Endodermal cell (in vitro differentiated cells): ENCODE results near the gene RBKS. TPM values are rescaled to one million over a fixed set of nuclear protein-coding genes. Genes with fewer than 3 reads are reported as not detected.

Experiments used
- DNase-seq: peaks from one replicate; pipeline ENCODE4 v3.0.0-alpha.2; 2017
- H3K27ac ChIP-seq: 2 replicates; pipeline ENCODE4 v1.5.1; 2013; ENCODE audit warnings: mild to moderate bottlenecking, low read depth, low read length, moderate library complexity
- H3K27me3 ChIP-seq: 2 replicates; pipeline ENCODE4 v1.6.1; 2013; ENCODE audit warnings: mild to moderate bottlenecking, low read length, moderate library complexity; ENCODE audit not compliant: insufficient read depth, control insufficient read depth, poor library complexity, severe bottlenecking
- H3K36me3 ChIP-seq: 2 replicates; pipeline ENCODE4 v1.7.0; 2013; ENCODE audit warnings: mild to moderate bottlenecking, low read length, moderate library complexity; ENCODE audit not compliant: control insufficient read depth, insufficient read depth
- H3K4me1 ChIP-seq: one replicate; pipeline ENCODE4 v1.7.0; 2013; ENCODE audit warnings: low read length; ENCODE audit not compliant: control insufficient read depth, insufficient read depth
- H3K4me3 ChIP-seq: 2 replicates; pipeline ENCODE4 v1.5.1; 2013; ENCODE audit warnings: mild to moderate bottlenecking, low read length, moderate library complexity
- H3K9ac ChIP-seq: 2 replicates; pipeline ENCODE4 v1.6.1; 2013; ENCODE audit warnings: mild to moderate bottlenecking, low read length, moderate library complexity; ENCODE audit not compliant: poor library complexity, severe bottlenecking; ENCODE audit errors: extremely low read depth
- H3K9me3 ChIP-seq: 2 replicates; pipeline ENCODE4 v1.6.1; 2013; ENCODE audit warnings: mild to moderate bottlenecking, low read length, moderate library complexity; ENCODE audit not compliant: control insufficient read depth
- H3K27ac Mint-ChIP-seq: 2 replicates; pipeline ENCODE4 v1.8.0; 2020; ENCODE audit warnings: mixed read lengths
- H3K27me3 Mint-ChIP-seq: 2 replicates; pipeline ENCODE4 v1.8.0; 2021; ENCODE audit warnings: mild to moderate bottlenecking, mixed read lengths; ENCODE audit not compliant: insufficient read depth
- H3K36me3 Mint-ChIP-seq: 2 replicates; pipeline ENCODE4 v1.8.0; 2020; ENCODE audit warnings: low read depth, mixed read lengths
- H3K4me1 Mint-ChIP-seq: 2 replicates; pipeline ENCODE4 v1.8.0; 2020; ENCODE audit warnings: mixed read lengths
- H3K4me3 Mint-ChIP-seq: 2 replicates; pipeline ENCODE4 v1.8.0; 2020; ENCODE audit warnings: mild to moderate bottlenecking, moderate library complexity, mixed read lengths
- H3K9me3 Mint-ChIP-seq: 2 replicates; pipeline ENCODE4 v1.8.0; 2020; ENCODE audit warnings: mild to moderate bottlenecking, mixed read lengths
- WGBS, 2 experiments: methylation state at CpG; one replicate each; pipeline versions ENCODE4 v1.1.5 to v1.1.7; 2013; ENCODE audit warnings: missing lambda C conversion rate in 2 of 2, mixed read lengths in 1 of 2; ENCODE audit not compliant: insufficient coverage in 1 of 2, insufficient read length in 1 of 2; 5-methylcytosine and 5-hydroxymethylcytosine counted together
- total RNA-seq, 2 donors: library from RNA; stranded (reverse); fragmentation: NEBNext Ultra II Directional in 1 of 2; extraction: Animal tissue kit (Norgen Biotek cat#: 25700) in 1 of 2; gene quantifications; 2 replicates in 1 of 2; 3 replicates in 1 of 2; pipeline ENCODE4 v1.2.1, GENCODE V29; 2021
- TF ChIP-seq, protein P1 (sequence below): fragments of 200-600 bp; sonication (generic); conservative IDR thresholded peaks from 2 replicates; pipeline ENCODE4 v1.5.0; 2021; ENCODE audit warnings: antibody characterized with exemption, mild to moderate bottlenecking

The RBKS gene
- total RNA-seq, 2 donors from 2014 or later = 4.4 to 4.9 TPM

DNA sequence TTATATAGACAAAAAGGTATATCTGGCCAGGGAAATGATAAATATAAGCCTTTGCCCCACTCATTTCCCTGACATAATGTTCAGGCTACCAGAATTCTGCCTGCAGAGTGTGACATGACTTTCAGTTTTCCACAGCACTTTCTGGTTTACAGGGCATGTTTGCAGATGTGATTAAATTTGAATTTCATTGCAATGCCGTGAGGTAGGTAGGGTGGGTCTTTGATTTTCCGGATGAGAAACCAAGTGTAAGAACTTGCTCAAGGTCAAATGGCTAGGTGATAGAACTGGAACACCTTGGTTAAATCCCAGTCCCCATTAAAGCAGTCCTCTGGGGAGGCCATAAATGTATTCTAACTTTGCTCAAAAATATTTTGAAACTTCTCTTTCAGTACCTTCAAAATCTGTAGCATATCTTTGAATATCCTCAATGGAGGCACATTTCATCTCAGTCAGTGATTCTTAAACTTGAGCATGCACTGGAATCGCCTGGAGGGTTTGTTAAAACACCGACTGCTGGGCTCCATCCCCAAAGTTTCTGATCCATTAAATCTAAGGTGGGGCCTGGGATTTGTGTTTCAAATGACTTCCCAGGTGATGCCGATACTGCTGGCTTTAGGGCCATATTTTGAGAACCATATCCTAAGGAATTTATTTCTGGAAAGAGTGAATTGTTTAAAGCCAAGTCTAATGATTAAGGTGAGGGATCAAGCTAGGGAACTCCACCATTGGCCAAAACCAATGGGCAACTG, 83.7 kb downstream of the RBKS start:
- Histone ChIP-seq H3K9me3 (no peaks in the 10 kb centered on the region), H3K27ac (no peak overlapping the region), H3K9ac (no peak overlapping the region), H3K4me3 (no peak overlapping the region), H3K36me3 (no peaks in the 10 kb centered on the region), H3K4me1 (no peaks in the 10 kb centered on the region), H3K27me3 (peaks cover 5% of the 10 kb centered on the region)
- Mint-ChIP-seq H3K4me1 (no peaks in the 10 kb centered on the region), H3K36me3 (no peaks in the 10 kb centered on the region), H3K27ac (no peak overlapping the region), H3K4me3 (no peak overlapping the region), H3K9me3 (no peaks in the 10 kb centered on the region), H3K27me3 (peaks cover 3% of the 10 kb centered on the region)
- TF ChIP-seq, protein P1, sequence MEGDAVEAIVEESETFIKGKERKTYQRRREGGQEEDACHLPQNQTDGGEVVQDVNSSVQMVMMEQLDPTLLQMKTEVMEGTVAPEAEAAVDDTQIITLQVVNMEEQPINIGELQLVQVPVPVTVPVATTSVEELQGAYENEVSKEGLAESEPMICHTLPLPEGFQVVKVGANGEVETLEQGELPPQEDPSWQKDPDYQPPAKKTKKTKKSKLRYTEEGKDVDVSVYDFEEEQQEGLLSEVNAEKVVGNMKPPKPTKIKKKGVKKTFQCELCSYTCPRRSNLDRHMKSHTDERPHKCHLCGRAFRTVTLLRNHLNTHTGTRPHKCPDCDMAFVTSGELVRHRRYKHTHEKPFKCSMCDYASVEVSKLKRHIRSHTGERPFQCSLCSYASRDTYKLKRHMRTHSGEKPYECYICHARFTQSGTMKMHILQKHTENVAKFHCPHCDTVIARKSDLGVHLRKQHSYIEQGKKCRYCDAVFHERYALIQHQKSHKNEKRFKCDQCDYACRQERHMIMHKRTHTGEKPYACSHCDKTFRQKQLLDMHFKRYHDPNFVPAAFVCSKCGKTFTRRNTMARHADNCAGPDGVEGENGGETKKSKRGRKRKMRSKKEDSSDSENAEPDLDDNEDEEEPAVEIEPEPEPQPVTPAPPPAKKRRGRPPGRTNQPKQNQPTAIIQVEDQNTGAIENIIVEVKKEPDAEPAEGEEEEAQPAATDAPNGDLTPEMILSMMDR = no peak
- WGBS, 2 experiments = 93 to 97% methylated on average over 3 to 5 of the region's 5 CpGs
- no peak for DNase-seq

- H3K4me1 Mint-ChIP-seq = no peaks in the 10 kb centered on the region
- H3K27ac ChIP-seq = no peak overlapping the region
- no peaks in the 10 kb centered on the region for H3K4me1 ChIP-seq
- H3K9me3 ChIP-seq = no peaks in the 10 kb centered on the region
- WGBS, 2 experiments = 73 to 76% methylated on average over 1 to 3 of the region's 3 CpGs
- no peaks in the 10 kb centered on the region for H3K36me3 Mint-ChIP-seq
- H3K36me3 ChIP-seq = no peaks in the 10 kb centered on the region
- no peaks in the 10 kb centered on the region for H3K9me3 Mint-ChIP-seq
- H3K4me3 Mint-ChIP-seq = no peak overlapping the region
- no peaks in the 10 kb centered on the region for H3K27me3 Mint-ChIP-seq
- H3K4me3 ChIP-seq = no peak overlapping the region
- TF ChIP-seq, protein P1 = no peak
- H3K9ac ChIP-seq = no peak overlapping the region
- no peak overlapping the region for H3K27ac Mint-ChIP-seq
- no peaks in the 10 kb centered on the region for H3K27me3 ChIP-seq
- DNase-seq = no peak
These were observed 85.0 kb downstream of the RBKS start for GRCh38 chr2:27805180-27805579.

DNA sequence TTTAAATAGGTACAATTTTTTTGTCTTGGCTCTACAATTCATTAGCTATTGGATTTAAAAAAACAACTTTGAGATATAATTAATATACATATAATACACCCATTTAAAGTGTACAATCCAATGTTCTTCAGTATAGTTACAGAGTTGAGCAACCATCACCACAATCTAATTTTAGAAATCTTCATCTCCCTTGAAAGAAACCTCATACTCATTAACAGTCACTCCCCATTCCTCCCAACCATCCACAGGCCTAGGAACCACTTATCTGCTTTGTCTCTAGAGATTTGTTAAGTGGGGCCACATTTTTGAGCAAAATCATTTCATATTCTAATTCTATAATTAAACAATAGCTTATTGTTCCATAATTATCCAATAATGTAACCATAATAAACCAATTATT, 86.0 kb downstream of the RBKS start:
- Mint-ChIP-seq H3K4me3 (no peak overlapping the region), H3K36me3 (no peaks in the 10 kb centered on the region), H3K9me3 (no peaks in the 10 kb centered on the region), H3K27ac (no peak overlapping the region), H3K27me3 (no peaks in the 10 kb centered on the region), H3K4me1 (no peaks in the 10 kb centered on the region)
- DNase-seq = no peak
- TF ChIP-seq, protein P1 = no peak
- H3K9me3 ChIP-seq = no peaks in the 10 kb centered on the region
- H3K36me3 ChIP-seq = no peaks in the 10 kb centered on the region
- H3K27me3 ChIP-seq = no peaks in the 10 kb centered on the region
- H3K4me3 ChIP-seq = no peak overlapping the region
- H3K9ac ChIP-seq = no peak overlapping the region
- no peaks in the 10 kb centered on the region for H3K4me1 ChIP-seq
- no peak overlapping the region for H3K27ac ChIP-seq
